HepG2 (cell line): ENCODE data around the gene PSMD5. TPM values are rescaled to one million over a fixed set of nuclear protein-coding genes. Genes with fewer than 3 reads are reported as not detected.

Experiments used
- ATAC-seq: fragments of 200-7000 bp; cut with Tn5 transposase; 3 replicates; pipeline ENCODE4 v1.9.1; 2020; ENCODE audit warnings: mild to moderate bottlenecking, moderate library complexity
- BruUV-seq: library from RNA; stranded (reverse); fragments of 400-500 nt; replicated peaks from 2 replicates; lab custom pipeline; 2021; lab: Mats Ljungman, UMichigan
- CTCF ChIA-PET: fragments of 300-600 bp; formaldehyde crosslinking; extraction: SDS; loops from one replicate; lab custom pipeline; 2021; ENCODE audit warnings: low total read pairs, inconsistent platforms, low intra/inter-chr PET ratio; lab: Yijun Ruan, JAX
- POLR2A ChIA-PET: fragments of 350-600 bp; sonication (Branson Sonifier 250); formaldehyde crosslinking; loops from one replicate; lab custom pipeline; 2020; ENCODE audit warnings: antibody characterized with exemption, inconsistent platforms; lab: Yijun Ruan, JAX
- DNase-seq: peaks from one replicate; pipeline ENCODE4 v3.0.0-alpha.2; 2015; ENCODE audit warnings: low spot score
- FAIRE-seq: peaks from 3 replicates; lab custom pipeline; 2011; peaks lifted over from hg19 to GRCh38; lab: Jason Lieb, UNC
- H2AFZ ChIP-seq: one replicate; pipeline ENCODE4 v1.6.1; 2011; ENCODE audit warnings: low read length, inconsistent platforms
- H3K27ac ChIP-seq: fragments of 300-600 bp; 3 replicates; pipeline ENCODE4 v1.8.0; 2011; ENCODE audit warnings: mixed run types, mild to moderate bottlenecking, mixed read lengths, low read length, inconsistent platforms; ENCODE audit not compliant: insufficient read depth; ENCODE audit errors: extremely low read length
- H3K27me3 ChIP-seq, 2 experiments: fragments of 200-600 bp in 1 of 2; 2 replicates in 1 of 2; 3 replicates in 1 of 2; pipeline versions ENCODE4 v1.6.0 to v1.8.0; 2011; ENCODE audit warnings: low read length in 2 of 2, mild to moderate bottlenecking in 2 of 2, moderate library complexity in 2 of 2, inconsistent platforms in 1 of 2; ENCODE audit not compliant: insufficient read depth in 2 of 2, control insufficient read depth in 1 of 2
- H3K36me3 ChIP-seq, 2 experiments: fragments of 200-600 bp in 1 of 2; replicated peaks in 1 of 2; 2 replicates in 1 of 2; 3 replicates in 1 of 2; pipeline versions ENCODE4 v1.5.1 to v1.8.0; 2011; ENCODE audit warnings: low read length in 2 of 2, inconsistent platforms in 1 of 2; ENCODE audit not compliant: insufficient read depth in 2 of 2, control insufficient read depth in 1 of 2
- H3K4me1 ChIP-seq: 2 replicates; pipeline ENCODE4 v1.5.1; 2012; ENCODE audit warnings: low read length, inconsistent platforms; ENCODE audit not compliant: insufficient read depth
- H3K4me2 ChIP-seq: 2 replicates; pipeline ENCODE4 v1.6.0; 2011; ENCODE audit warnings: low read depth, low read length, inconsistent platforms
- H3K4me3 ChIP-seq, 3 experiments: fragments of 200-600 bp in 1 of 3; sonication (generic), shearing (Covaris generic) in 1 of 3; replicated peaks in 1 of 3; 2 replicates each; pipeline ENCODE4 v1.5.1; 2011 to 2016; ENCODE audit warnings: low read length in 3 of 3, inconsistent platforms in 2 of 3, low read depth in 2 of 3, mild to moderate bottlenecking in 2 of 3, control low read depth in 1 of 3, mixed read lengths in 1 of 3; ENCODE audit not compliant: insufficient read depth in 1 of 3
- H3K79me2 ChIP-seq: one replicate; pipeline ENCODE4 v1.6.1; 2011; ENCODE audit warnings: low read length, inconsistent platforms; ENCODE audit not compliant: insufficient read depth
- H3K9ac ChIP-seq: 2 replicates; pipeline ENCODE4 v1.6.0; 2011; ENCODE audit warnings: mild to moderate bottlenecking, low read depth, low read length, inconsistent platforms; ENCODE audit not compliant: insufficient read depth
- H3K9me3 ChIP-seq: 2 replicates; pipeline ENCODE4 v1.5.1; 2012; ENCODE audit warnings: mild to moderate bottlenecking, low read length
- H4K20me1 ChIP-seq: 2 replicates; pipeline ENCODE4 v1.6.0; 2011; ENCODE audit warnings: inconsistent platforms, mild to moderate bottlenecking, low read length, moderate library complexity; ENCODE audit not compliant: insufficient read depth
- DDIT3 ChIP-seq: sonication (generic); formaldehyde crosslinking; IDR thresholded peaks from 2 replicates; pipeline ENCODE4 v1.4.0; 2020; ENCODE audit warnings: mild to moderate bottlenecking, missing genetic modification reagents
- DRAP1 ChIP-seq: IDR thresholded peaks from 2 replicates; pipeline ENCODE4 v1.6.1; 2016; ENCODE audit warnings: missing genetic modification reagents, missing compliant biosample characterization
- ESRRA ChIP-seq: sonication (generic); formaldehyde crosslinking; IDR thresholded peaks from 2 replicates; pipeline ENCODE4 v1.5.1; 2020; ENCODE audit warnings: mild to moderate bottlenecking, low read depth, missing genetic modification reagents
- FOXO4 ChIP-seq: sonication (generic); formaldehyde crosslinking; conservative IDR thresholded peaks from 2 replicates; pipeline ENCODE4 v1.8.1; 2023; ENCODE audit warnings: missing genetic modification reagents
- GZF1 ChIP-seq: sonication (generic); formaldehyde crosslinking; IDR thresholded peaks from 2 replicates; pipeline ENCODE4 v1.5.1; 2020; ENCODE audit warnings: mild to moderate bottlenecking, missing genetic modification reagents
- ISL2 ChIP-seq: sonication (generic); formaldehyde crosslinking; IDR thresholded peaks from 2 replicates; pipeline ENCODE4 v1.5.0; 2020; ENCODE audit warnings: missing genetic modification reagents
- MLLT10 ChIP-seq: sonication (generic); formaldehyde crosslinking; IDR thresholded peaks from 2 replicates; pipeline ENCODE4 v1.4.0; 2020; ENCODE audit warnings: missing genetic modification reagents
- NBN ChIP-seq: fragments of 450-650 bp; conservative IDR thresholded peaks from 2 replicates; pipeline ENCODE4 v1.6.1; 2017
- RORA ChIP-seq: sonication (generic); formaldehyde crosslinking; IDR thresholded peaks from 2 replicates; pipeline ENCODE4 v1.5.0; 2020; ENCODE audit warnings: mild to moderate bottlenecking, missing genetic modification reagents, moderate library complexity
- SIX1 ChIP-seq: sonication (generic); formaldehyde crosslinking; IDR thresholded peaks from 2 replicates; pipeline ENCODE4 v1.4.0; 2020; ENCODE audit warnings: missing genetic modification reagents, borderline replicate concordance
- ZBTB20 ChIP-seq: sonication (generic); formaldehyde crosslinking; IDR thresholded peaks from 2 replicates; pipeline ENCODE4 v1.8.1; 2023; ENCODE audit warnings: missing genetic modification reagents, low read depth, mild to moderate bottlenecking, borderline replicate concordance
- ZBTB26 ChIP-seq: IDR thresholded peaks from 2 replicates; pipeline ENCODE4 v1.6.1; 2016; ENCODE audit warnings: missing compliant biosample characterization, missing genetic modification reagents, borderline replicate concordance
- ZKSCAN8 ChIP-seq: IDR thresholded peaks from 2 replicates; pipeline ENCODE4 v1.6.1; 2016; ENCODE audit warnings: borderline replicate concordance, missing genetic modification reagents, missing compliant biosample characterization
- ZNF282 ChIP-seq: fragments of 450-650 bp; IDR thresholded peaks from 2 replicates; pipeline ENCODE4 v1.6.1; 2018; ENCODE audit not compliant: partially characterized antibody
- ZNF329 ChIP-seq: sonication (generic); formaldehyde crosslinking; IDR thresholded peaks from 2 replicates; pipeline ENCODE4 v1.9.0; 2021; ENCODE audit warnings: low read depth, mild to moderate bottlenecking, missing genetic modification reagents
- ZNF691 ChIP-seq: sonication (generic); formaldehyde crosslinking; IDR thresholded peaks from 2 replicates; pipeline ENCODE4 v1.4.0; 2020; ENCODE audit warnings: missing genetic modification reagents, low read depth, mild to moderate bottlenecking, borderline replicate concordance
- WGBS: methylation state at CpG from one replicate; pipeline ENCODE4 v1.1.6; 2017; ENCODE audit warnings: low lambda C conversion rate; 5-methylcytosine and 5-hydroxymethylcytosine counted together
- in situ Hi-C: cut with HindIII; loops from 2 replicates; pipeline ENCODE4 v1.10.0; 2017; ENCODE audit warnings: low pct_unique_long_range_greater_than_20kb; ENCODE audit not compliant: extremely low pct_ligation_motif_present
- intact Hi-C: fragments of 100-400 bp; cut with micrococcal nuclease; formaldehyde crosslinking; loops from one replicate; pipeline ENCODE4 v1.10.0; 2022; ENCODE audit not compliant: unreplicated experiment
- polyA plus RNA-seq, 8 experiments: library from polyadenylated mRNA; depleted of rRNA in 3 of 8; stranded (reverse) in 7 of 8; unstranded in 1 of 8; fragments of >200 nt; fragmentation: Illumina TruSeq in 4 of 8; extraction: Trizol in 4 of 8; gene quantifications; 2 replicates each; pipeline versions ENCODE4 v1.2.1 to v1.2.3, GENCODE V29; 2011 to 2016; ENCODE audit warnings: low read depth in 4 of 8, missing spikeins in 1 of 8, mixed read lengths in 1 of 8; ENCODE audit not compliant: insufficient read depth in 1 of 8
- total RNA-seq, 5 experiments: library from RNA; depleted of rRNA; stranded (reverse); fragments of >200 nt; fragmentation: Illumina TruSeq; extraction: Trizol; gene quantifications; 2 replicates each; pipeline ENCODE4 v1.2.3, GENCODE V29; 2016; ENCODE audit warnings: low read depth in 1 of 5

Gene PSMD5
- total and polyA plus RNA-seq, 2 of the 13 experiments (the other 11 are each of a cell fraction or from before 2014, with no cell fraction given), result 12.7 to 18.1 TPM

- H3K4me3 ChIP-seq, result no peak overlapping the region
- 95% methylated on average over 4 of the region's 4 CpGs for WGBS
- in situ Hi-C loops, result no loop called here
Measured at GRCh38 chr9:120774719-120775118, 68.0 kb downstream of the PSMD5 start.

More at GRCh38 chr9:120774719-120775118, 68.0 kb downstream of the PSMD5 start:
- H3K9me3 ChIP-seq, result no peaks in the 10 kb centered on the region
- no peak for TF ChIP-seq ISL2
- no peak for TF ChIP-seq FOXO4
- no peak for TF ChIP-seq DRAP1 (CRISPR knock-in tag)
- TF ChIP-seq ZBTB20 (CRISPR knock-in tag), result no peak
- no peak for TF ChIP-seq ZKSCAN8 (CRISPR knock-in tag)
- TF ChIP-seq GZF1 (CRISPR knock-in tag), result no peak
- no peak for TF ChIP-seq ZNF329 (CRISPR knock-in tag)
- no peak for TF ChIP-seq ZNF282
- no peak for TF ChIP-seq ZNF691
- no peak for TF ChIP-seq DDIT3 (CRISPR knock-in tag)
- no peak for TF ChIP-seq MLLT10 (CRISPR knock-in tag)
- TF ChIP-seq ESRRA (CRISPR knock-in tag), result no peak
- TF ChIP-seq RORA, result no peak
- no peak for TF ChIP-seq NBN
- no peak for TF ChIP-seq SIX1 (CRISPR knock-in tag)
- no peak for TF ChIP-seq ZBTB26 (CRISPR knock-in tag)
- no TSS peak for BruUV-seq
- POLR2A ChIA-PET, result no interaction called here
- no peak overlapping the region for H3K9ac ChIP-seq
- intact Hi-C loops, result no loop called here
- H2AFZ ChIP-seq, result no peak overlapping the region
- CTCF ChIA-PET, result no interaction called here
- peaks cover 9% of the 10 kb centered on the region for H3K79me2 ChIP-seq
- H3K27ac ChIP-seq, result no peak overlapping the region
- ATAC-seq, result peak; percentile 53
- no peaks in the 10 kb centered on the region for H4K20me1 ChIP-seq
- no peak for DNase-seq
- no peaks in the 10 kb centered on the region for H3K27me3 ChIP-seq
- FAIRE-seq, result no peak
- H3K4me1 ChIP-seq, result peaks cover 38% of the 10 kb centered on the region
- H3K4me2 ChIP-seq, result no peak overlapping the region
- peaks cover 5 to 44% of the 10 kb centered on the region in 2 experiments for H3K36me3 ChIP-seq
